Activated naive CD4-positive, alpha-beta T cell treated with anti-CD3 and anti-CD28 coated beads for 36 hours (primary cell): ENCODE data around the gene BCO2. TPM values are rescaled to one million over a fixed set of nuclear protein-coding genes. Genes with fewer than 3 reads are reported as not detected.
A peak's percentile ranks its signal among the peaks of the same experiment; 100 is the strongest.

ENCODE experiments used
- CTCF ChIA-PET: fragments of 350-600 bp; sonication (Branson Sonifier 250); formaldehyde crosslinking; loops from one replicate; lab custom pipeline; 2021; ENCODE audit warnings: antibody characterized with exemption; lab: Charles Lee
- DNase-seq: peaks from one replicate; pipeline ENCODE4 v3.0.0-alpha.2; 2020
- H3K27ac Mint-ChIP-seq: one replicate; pipeline ENCODE4 v1.8.0; 2021; ENCODE audit warnings: mild to moderate bottlenecking, mixed read lengths
- H3K27me3 Mint-ChIP-seq: one replicate; pipeline ENCODE4 v1.8.0; 2021; ENCODE audit warnings: low read depth, mixed read lengths
- H3K36me3 Mint-ChIP-seq: one replicate; pipeline ENCODE4 v1.8.0; 2021; ENCODE audit warnings: low read depth, mixed read lengths
- H3K4me1 Mint-ChIP-seq: one replicate; pipeline ENCODE4 v1.8.0; 2021; ENCODE audit warnings: low read depth, mixed read lengths
- H3K4me3 Mint-ChIP-seq: one replicate; pipeline ENCODE4 v1.8.0; 2021; ENCODE audit warnings: mild to moderate bottlenecking, moderate library complexity, mixed read lengths
- H3K9me3 Mint-ChIP-seq: one replicate; pipeline ENCODE4 v1.8.0; 2021; ENCODE audit warnings: mixed read lengths
- intact Hi-C: fragments of 100-400 bp; cut with micrococcal nuclease; formaldehyde crosslinking; loops from one replicate; pipeline ENCODE4 v1.15.1; 2023
- total RNA-seq, 2 experiments: library from RNA; stranded (reverse); gene quantifications; one replicate each; pipeline ENCODE4 v1.2.3, GENCODE V29; 2021

Gene BCO2
- total RNA-seq, 2 experiments from 2014 or later, result 0.30 to 0.45 TPM

- peaks cover 3% of the 10 kb centered on the region for H3K36me3 Mint-ChIP-seq
- H3K9me3 Mint-ChIP-seq, result no peaks in the 10 kb centered on the region
- H3K4me3 Mint-ChIP-seq, result no peak overlapping the region
- CTCF ChIA-PET, result interaction anchor here (0.6 to 12.5 kb wide), 3 partner anchors 54 to 334 kb away, joined by 3 to 212 read pairs (median 5); no protein-coding TSS in a partner anchor
- intact Hi-C loops, result no loop called here
- no peaks in the 10 kb centered on the region for H3K27me3 Mint-ChIP-seq
- peaks cover 5% of the 10 kb centered on the region for H3K4me1 Mint-ChIP-seq
- no peak overlapping the region for H3K27ac Mint-ChIP-seq
- no peak for DNase-seq
Measured at GRCh38 chr11:112222303-112222702, 47.0 kb downstream of the BCO2 start.

DNA sequence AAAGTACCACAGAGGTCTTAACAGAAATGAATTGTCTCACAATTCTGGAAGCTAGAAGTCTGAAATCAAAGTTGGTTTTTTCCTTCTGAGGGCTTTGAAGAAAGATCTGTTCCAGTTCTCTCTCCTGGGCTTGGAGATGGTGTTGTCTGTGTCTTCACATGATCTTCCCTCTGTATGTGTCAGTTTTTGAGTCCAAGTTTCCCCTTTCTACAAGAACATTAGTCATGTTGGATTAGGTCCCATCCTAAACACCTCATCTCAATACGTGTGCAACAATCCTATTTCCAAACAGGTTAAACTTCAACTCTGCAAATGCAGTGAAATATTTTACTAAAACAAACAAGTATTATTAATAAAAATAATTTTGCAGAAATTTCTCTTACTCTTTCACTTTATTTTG lies 47.8 kb downstream of the BCO2 start:
- Mint-ChIP-seq H3K36me3 (peaks cover 6% of the 10 kb centered on the region), H3K27ac (no peak overlapping the region), H3K4me1 (peaks cover 11% of the 10 kb centered on the region), H3K9me3 (no peaks in the 10 kb centered on the region), H3K27me3 (no peaks in the 10 kb centered on the region), H3K4me3 (no peak overlapping the region)
- DNase-seq, result no peak
- CTCF ChIA-PET, result interaction anchor here (1.0 to 12.5 kb wide), 3 partner anchors 9 to 58 kb away, joined by 3 to 212 read pairs (median 3); no protein-coding TSS in a partner anchor
- intact Hi-C loops, result no loop called here

DNA sequence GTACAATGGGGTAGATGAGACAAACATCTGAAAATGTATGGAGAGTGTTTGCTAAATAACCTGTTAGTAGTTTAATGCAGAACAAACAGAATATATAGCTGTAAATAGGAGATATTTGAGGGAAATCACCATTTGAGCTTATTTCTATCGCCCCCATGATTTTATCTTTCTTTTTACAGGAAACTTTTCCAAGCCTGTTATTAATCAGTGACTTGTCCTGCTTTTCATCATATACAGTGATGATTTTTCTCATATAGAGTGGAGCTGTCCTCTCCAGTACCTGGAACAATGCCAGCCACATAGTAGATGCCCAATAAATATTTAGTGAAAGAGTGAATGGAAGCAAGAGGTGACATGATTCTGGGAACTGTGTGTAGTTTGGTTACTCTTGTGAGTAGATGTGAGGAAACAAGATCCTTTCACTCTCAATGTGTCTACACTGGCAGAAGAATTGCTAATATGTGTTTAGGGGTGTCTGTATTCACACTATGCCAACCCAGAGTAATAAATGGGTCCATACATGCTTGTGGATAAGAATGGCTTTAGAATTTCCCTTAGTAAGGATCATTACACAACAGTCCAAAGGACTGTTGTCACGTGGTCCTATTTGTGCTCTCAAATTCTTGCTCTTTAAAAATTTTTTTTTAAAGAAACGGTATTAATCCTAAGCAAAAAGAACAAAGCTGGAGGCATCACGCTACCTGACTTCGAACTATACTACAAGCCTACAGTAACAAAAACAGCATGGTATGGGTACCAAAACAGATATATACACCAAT lies 48.6 kb downstream of the BCO2 start:
- H3K36me3 Mint-ChIP-seq, result peaks cover 14% of the 10 kb centered on the region
- no peak overlapping the region for H3K4me3 Mint-ChIP-seq
- peaks cover 17% of the 10 kb centered on the region for H3K4me1 Mint-ChIP-seq
- H3K27ac Mint-ChIP-seq, result no peak overlapping the region
- H3K9me3 Mint-ChIP-seq, result no peaks in the 10 kb centered on the region
- no peaks in the 10 kb centered on the region for H3K27me3 Mint-ChIP-seq
- no peak for DNase-seq
- intact Hi-C loops, result no loop called here
- CTCF ChIA-PET, result interaction anchor here (0.6 to 12.5 kb wide), 3 partner anchors 10 to 57 kb away, joined by 3 to 212 read pairs (median 3); no protein-coding TSS in a partner anchor

DNA sequence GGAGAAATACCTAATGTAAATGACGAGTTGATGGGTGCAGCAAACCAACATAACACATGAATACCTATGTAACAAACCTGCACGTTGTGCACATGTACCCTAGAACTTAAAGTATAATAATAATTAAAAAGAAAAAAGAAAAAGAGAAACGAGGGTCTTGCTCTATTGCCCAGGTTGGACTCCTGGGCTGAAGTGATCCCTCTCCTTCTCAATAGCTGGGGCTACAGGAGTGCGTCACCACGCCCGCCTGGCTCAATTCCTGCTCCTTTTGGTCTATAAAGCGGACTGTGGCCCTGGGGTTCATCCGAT lies 50.4 kb downstream of the BCO2 start:
- intact Hi-C loops, result loop anchor here (1.0 to 5.0 kb wide), 9 partner anchors 55 to 1547 kb away; partner anchors contain the start of genes ALG9, CFAP68, DLAT and FDXACB1
- DNase-seq, result no peak
- Mint-ChIP-seq H3K4me1 (peaks cover 17% of the 10 kb centered on the region), H3K27me3 (no peaks in the 10 kb centered on the region), H3K9me3 (no peaks in the 10 kb centered on the region), H3K4me3 (peak overlapping the region; percentile 88), H3K27ac (peak overlapping the region; percentile 91), H3K36me3 (peaks cover 25% of the 10 kb centered on the region)
- CTCF ChIA-PET, result interaction anchor here (12.5 kb wide), 1 partner anchor 55 kb away, joined by 212 read pairs; no protein-coding TSS in a partner anchor

DNA sequence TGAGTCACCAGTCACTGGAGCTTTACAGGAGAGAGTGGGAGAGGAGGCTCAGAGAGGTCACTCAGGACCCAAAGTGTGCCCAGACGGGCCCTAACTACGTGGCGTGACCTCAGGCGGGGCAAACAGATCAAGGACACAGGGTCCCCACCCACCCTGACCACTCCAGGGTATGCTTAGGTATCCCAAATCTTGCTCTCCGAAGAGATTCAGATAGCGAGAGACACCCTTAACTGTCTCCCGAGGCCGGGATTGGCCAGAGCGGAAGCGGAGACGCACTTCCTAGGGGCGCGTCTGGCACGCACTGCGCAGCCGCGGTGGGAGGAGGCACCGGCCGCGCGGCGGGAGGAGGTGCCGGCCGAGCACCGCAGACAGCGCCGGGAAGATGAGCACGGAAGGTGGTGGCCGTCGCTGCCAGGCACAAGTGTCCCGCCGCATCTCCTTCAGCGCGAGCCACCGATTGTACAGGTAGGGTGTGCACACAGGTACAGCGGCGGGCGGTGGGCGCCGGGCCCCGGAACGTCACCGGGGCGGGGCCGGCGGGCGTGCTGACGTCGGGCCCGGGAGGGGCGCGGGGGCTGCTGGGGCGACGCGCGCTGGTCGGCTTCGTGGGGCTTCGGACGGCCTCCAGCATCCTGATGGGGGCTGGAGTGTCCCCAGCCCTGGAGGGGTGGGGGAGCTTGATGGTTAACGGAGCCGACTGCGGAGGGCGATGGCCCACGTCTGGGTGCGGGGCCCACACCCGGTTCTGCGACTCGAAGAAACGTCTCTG lies 50.9 kb downstream of the BCO2 start, which contains the start of gene PTS:
TSS of gene PTS (plus strand) at position 367 of the 769 bp plus-strand sequence. CDS start at position 383, 16 bp downstream.
- DNase-seq, result peak; percentile 86
- intact Hi-C loops, result loop anchor here (1.0 to 5.0 kb wide), 9 partner anchors 54 to 1546 kb away; partner anchors contain the start of genes ALG9, CFAP68, DLAT and FDXACB1
- Mint-ChIP-seq H3K36me3 (peaks cover 25% of the 10 kb centered on the region), H3K9me3 (no peaks in the 10 kb centered on the region), H3K27ac (peak within 1 kb of the TSS; percentile 91), H3K4me3 (peak within 1 kb of the TSS; percentile 88), H3K27me3 (no peaks in the 10 kb centered on the region), H3K4me1 (peaks cover 17% of the 10 kb centered on the region)
- CTCF ChIA-PET, result interaction anchor here (0.7 to 12.5 kb wide), 3 partner anchors 8 to 55 kb away, joined by 3 to 212 read pairs (median 5); no protein-coding TSS in a partner anchor

DNA sequence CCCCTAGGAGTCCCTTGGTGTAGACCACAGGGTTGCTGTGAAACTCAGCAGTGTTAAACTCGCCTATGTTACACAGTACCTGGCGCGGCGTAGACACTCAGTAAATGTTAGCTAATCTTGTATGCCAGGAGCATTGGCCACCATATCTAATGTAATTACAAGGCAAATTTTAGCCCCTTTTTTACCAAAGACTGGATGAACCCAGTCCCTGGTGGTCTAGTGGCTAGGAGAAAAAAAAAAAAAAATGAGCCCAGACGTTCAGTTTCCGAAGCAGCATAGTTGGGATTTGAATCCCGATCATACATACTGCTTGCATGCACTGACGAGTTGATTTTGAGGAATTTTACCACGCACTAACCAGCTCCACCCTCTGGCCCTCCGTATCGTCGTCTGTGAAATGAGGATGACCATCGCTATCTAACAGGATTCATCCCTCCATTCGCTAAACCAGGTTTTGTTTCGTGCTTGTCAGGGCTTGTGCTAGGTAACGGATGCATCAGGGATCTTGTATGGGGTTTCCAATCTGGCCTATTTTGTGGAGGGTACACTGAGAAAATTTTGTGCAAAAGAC lies 51.6 kb downstream of the BCO2 start:
- no peak for DNase-seq
- Mint-ChIP-seq H3K36me3 (peaks cover 25% of the 10 kb centered on the region), H3K4me1 (peaks cover 17% of the 10 kb centered on the region), H3K27me3 (no peaks in the 10 kb centered on the region), H3K9me3 (no peaks in the 10 kb centered on the region), H3K4me3 (peak overlapping the region; percentile 88), H3K27ac (peak overlapping the region; percentile 91)
- CTCF ChIA-PET, result interaction anchor here (0.6 to 12.5 kb wide), 5 partner anchors 9 to 288 kb away, joined by 3 to 212 read pairs (median 3); no protein-coding TSS in a partner anchor
- intact Hi-C loops, result loop anchor here (1.0 to 5.0 kb wide), 9 partner anchors 53 to 1545 kb away; partner anchors contain the start of genes ALG9, CFAP68, DLAT and FDXACB1

DNA sequence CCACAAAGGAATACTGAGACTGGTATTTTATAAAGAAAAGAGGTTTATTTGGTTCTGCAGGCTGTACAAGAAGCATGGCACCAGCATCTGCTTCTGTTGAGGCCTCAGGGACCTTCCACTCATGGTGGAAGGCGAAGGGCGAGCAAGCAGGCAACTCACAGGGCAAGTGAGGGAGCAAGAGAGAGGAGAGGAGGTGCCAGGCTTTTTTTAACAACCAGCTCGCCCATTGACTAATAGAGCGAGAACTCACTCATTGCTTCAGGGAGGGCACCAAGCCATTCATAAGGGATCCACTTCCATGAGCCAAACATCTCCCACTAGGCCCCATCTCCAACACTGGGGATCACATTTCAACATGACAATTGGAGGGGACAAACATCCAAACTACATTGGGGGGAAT lies 52.2 kb downstream of the BCO2 start:
- Mint-ChIP-seq H3K9me3 (no peaks in the 10 kb centered on the region), H3K4me1 (peaks cover 17% of the 10 kb centered on the region), H3K36me3 (peaks cover 25% of the 10 kb centered on the region), H3K4me3 (peak overlapping the region; percentile 88), H3K27me3 (no peaks in the 10 kb centered on the region), H3K27ac (peak overlapping the region; percentile 91)
- intact Hi-C loops, result loop anchor here (2.0 to 5.0 kb wide), 5 partner anchors 301 to 1545 kb away; partner anchors contain the start of genes ALG9, PPP2R1B and ZW10
- CTCF ChIA-PET, result interaction anchor here (0.6 to 12.5 kb wide), 4 partner anchors 9 to 288 kb away, joined by 3 to 212 read pairs (median 4); no protein-coding TSS in a partner anchor
- peak; percentile 21 for DNase-seq

DNA sequence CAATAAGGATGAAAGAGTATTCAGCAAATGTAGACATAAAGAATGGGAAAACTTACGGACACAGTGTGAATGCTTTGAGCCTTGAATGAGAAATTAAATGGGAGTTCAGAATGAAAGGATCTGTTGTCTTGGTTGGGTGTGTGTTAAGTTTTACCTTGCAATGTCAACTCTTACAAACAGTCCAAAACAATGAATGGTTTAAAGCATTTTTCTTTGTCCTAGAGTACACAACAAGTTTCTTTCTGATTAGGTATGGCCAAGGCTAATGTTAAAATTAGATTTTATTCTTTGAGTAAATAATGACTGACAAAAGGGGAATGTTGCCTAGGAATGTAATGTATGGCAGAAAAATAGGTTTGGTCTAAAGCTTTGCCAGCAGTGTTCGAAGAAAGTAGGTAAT lies 53.4 kb downstream of the BCO2 start:
- CTCF ChIA-PET, result interaction anchor here (12.5 kb wide), 1 partner anchor 52 kb away, joined by 212 read pairs; no protein-coding TSS in a partner anchor
- Mint-ChIP-seq H3K9me3 (no peaks in the 10 kb centered on the region), H3K36me3 (peaks cover 29% of the 10 kb centered on the region), H3K27me3 (no peaks in the 10 kb centered on the region), H3K27ac (no peak overlapping the region), H3K4me3 (no peak overlapping the region), H3K4me1 (peaks cover 17% of the 10 kb centered on the region)
- DNase-seq, result no peak
- intact Hi-C loops, result loop anchor here (5.0 kb wide), 2 partner anchors 461 to 1544 kb away; partner anchors contain the start of genes PPP2R1B and ZW10

- Mint-ChIP-seq H3K36me3 (peaks cover 31% of the 10 kb centered on the region), H3K9me3 (no peaks in the 10 kb centered on the region), H3K27ac (no peak overlapping the region), H3K4me3 (no peak overlapping the region), H3K4me1 (peaks cover 17% of the 10 kb centered on the region), H3K27me3 (no peaks in the 10 kb centered on the region)
- CTCF ChIA-PET, result interaction anchor here (1.3 to 12.5 kb wide), 3 partner anchors 48 to 52 kb away, joined by 5 to 212 read pairs (median 25); no protein-coding TSS in a partner anchor
- intact Hi-C loops, result loop anchor here (5.0 kb wide), 2 partner anchors 462 to 1543 kb away; partner anchors contain the start of genes PPP2R1B and ZW10
- no peak for DNase-seq
Measured at GRCh38 chr11:112229159-112229558, 53.8 kb downstream of the BCO2 start.

- H3K4me3 Mint-ChIP-seq, result no peak overlapping the region
Measured at GRCh38 chr11:112229746-112230433, 54.6 kb downstream of the BCO2 start.

GRCh38 chr11:112231952-112232351 lies 56.6 kb downstream of the BCO2 start:
- DNase-seq, result no peak
- H3K36me3 Mint-ChIP-seq, result peaks cover 48% of the 10 kb centered on the region
- H3K9me3 Mint-ChIP-seq, result no peaks in the 10 kb centered on the region
- CTCF ChIA-PET, result interaction anchor here (1.0 to 4.5 kb wide), 3 partner anchors 11 to 48 kb away, joined by 3 to 25 read pairs (median 7); no protein-coding TSS in a partner anchor
- H3K27ac Mint-ChIP-seq, result no peak overlapping the region
- no peaks in the 10 kb centered on the region for H3K27me3 Mint-ChIP-seq
- intact Hi-C loops, result no loop called here
- peaks cover 16% of the 10 kb centered on the region for H3K4me1 Mint-ChIP-seq
- H3K4me3 Mint-ChIP-seq, result no peak overlapping the region

More at GRCh38 chr11:112229746-112230433, 54.6 kb downstream of the BCO2 start:
- intact Hi-C loops, result loop anchor here (5.0 kb wide), 2 partner anchors 463 to 1542 kb away; partner anchors contain the start of genes PPP2R1B and ZW10
- CTCF ChIA-PET, result interaction anchor here (0.6 to 4.5 kb wide), 3 partner anchors 48 to 1667 kb away, joined by 4 to 25 read pairs (median 5); no protein-coding TSS in a partner anchor
- DNase-seq, result no peak
- peaks cover 17% of the 10 kb centered on the region for H3K4me1 Mint-ChIP-seq
- peaks cover 34% of the 10 kb centered on the region for H3K36me3 Mint-ChIP-seq
- H3K27me3 Mint-ChIP-seq, result no peaks in the 10 kb centered on the region
- H3K27ac Mint-ChIP-seq, result no peak overlapping the region
- H3K9me3 Mint-ChIP-seq, result no peaks in the 10 kb centered on the region
